ENCODE data around the gene LRAT. TPM values are rescaled to one million over a fixed set of nuclear protein-coding genes. Genes with fewer than 3 reads are reported as not detected.
A peak's percentile ranks its signal among the peaks of the same experiment; 100 is the strongest.

Gene LRAT
- total and polyA plus RNA-seq, 12 donors = 0.03 to 0.18 (median 0.13) TPM; not detected in 3

GRCh38 chr4:154760895-154761294, 17.1 kb downstream of the LRAT start:
- no peak for DNase-seq
- WGBS, 4 donors = 73 to 81% (median 77%) methylated on average over 2 of the region's 2 CpGs
- intact Hi-C loops (cut with DNase I) = no loop called here
- TF ChIP-seq CTCF (IDR thresholded peaks at IDR 0.05) (no peak), POLR2A (IDR thresholded peaks at IDR 0.05) (no peak)
- no peaks in the 10 kb centered on the region for H3K4me1 ChIP-seq (replicated peaks in 1 of 2)
- H3K4me3 ChIP-seq = no peak overlapping the region
- H3K9me3 ChIP-seq (replicated peaks in 1 of 3) = no peaks in the 10 kb centered on the region
- no peaks in the 10 kb centered on the region for H3K27me3 ChIP-seq
- no peak overlapping the region for H3K27ac ChIP-seq
- no peaks in the 10 kb centered on the region for H3K36me3 ChIP-seq (replicated peaks in 1 of 2)

GRCh38 chr4:154778264-154778663, 34.5 kb downstream of the LRAT start:
- intact Hi-C loops (cut with DNase I) = no loop called here
- no peak for DNase-seq

GRCh38 chr4:154779362-154779947, 35.7 kb downstream of the LRAT start:
- peaks cover 5% of the 10 kb centered on the region for H3K27me3 ChIP-seq
- no peak overlapping the region for H3K27ac ChIP-seq
- H3K4me3 ChIP-seq = no peak overlapping the region
- H3K9me3 ChIP-seq (replicated peaks in 1 of 3) = no peaks in the 10 kb centered on the region
- DNase-seq = no peak
- H3K36me3 ChIP-seq (replicated peaks in 1 of 2) = no peaks in the 10 kb centered on the region
- H3K4me1 ChIP-seq (replicated peaks in 1 of 2) = no peaks in the 10 kb centered on the region
- TF ChIP-seq POLR2A (IDR thresholded peaks at IDR 0.05) = no peak
- TF ChIP-seq CTCF (IDR thresholded peaks at IDR 0.05) = peak; percentile 25 to 57 (median 46)
- WGBS, 4 donors = 32 to 45% (median 35%) methylated on average over 3 of the region's 3 CpGs
- intact Hi-C loops (cut with DNase I) = no loop called here

More at GRCh38 chr4:154778264-154778663, 34.5 kb downstream of the LRAT start:
- Histone ChIP-seq H3K36me3 (replicated peaks in 1 of 2) (no peaks in the 10 kb centered on the region), H3K4me1 (replicated peaks in 1 of 2) (no peaks in the 10 kb centered on the region), H3K27me3 (peaks cover 5% of the 10 kb centered on the region), H3K27ac (no peak overlapping the region), H3K4me3 (no peak overlapping the region), H3K9me3 (replicated peaks in 1 of 3) (no peaks in the 10 kb centered on the region)
- 56 to 85% (median 77%) methylated on average over 1 of the region's 1 CpG for WGBS, 4 donors
- no peak for TF ChIP-seq CTCF (IDR thresholded peaks at IDR 0.05)

- Histone ChIP-seq H3K4me1 (replicated peaks in 1 of 2) (no peaks in the 10 kb centered on the region), H3K27ac (no peak within 1 kb of the TSS), H3K36me3 (replicated peaks in 1 of 2) (no peaks in the 10 kb centered on the region), H3K27me3 (peaks cover 5% of the 10 kb centered on the region), H3K9me3 (replicated peaks in 1 of 3) (no peaks in the 10 kb centered on the region), H3K4me3 (no peak within 1 kb of the TSS)
- no peak for DNase-seq
- intact Hi-C loops (cut with DNase I) = loop anchor here in 1 of 2 donors (10.0 kb wide), 1 partner anchor 147 kb away; no protein-coding TSS in a partner anchor
- 65 to 81% (median 69%) methylated on average over 70 to 76 of the region's 76 CpGs for WGBS, 4 donors
- TF ChIP-seq POLR2A (IDR thresholded peaks at IDR 0.05) (no peak), CTCF (IDR thresholded peaks at IDR 0.05) (no peak)
Observed at GRCh38 chr4:154781126-154781982, 37.6 kb downstream of the LRAT start, which contains the start of gene RBM46. Gene RBM46 (plus strand): TSS chr4:154781272. CDS start chr4:154796753, 15,481 bp downstream.
